Measurements from ENCODE around the gene ZNF324. TPM values are rescaled to one million over a fixed set of nuclear protein-coding genes. Genes with fewer than 3 reads are reported as not detected.
"Not testable (repeated sequence)": the region's sequence is repeated elsewhere in the genome, so short reads cannot be mapped to it uniquely, and the experiment has no call there.

The ZNF324 gene
- total and polyA plus RNA-seq, 4 donors, result 2.3 to 8.4 (median 5.5) TPM

GRCh38 chr19:58500242-58500641 lies 33.4 kb downstream of the ZNF324 start:
- DNase-seq (ENCODE audit: low spot score), result no peak
- 91% methylated on average over 14 of the region's 14 CpGs for WGBS
- Histone ChIP-seq H3K9ac (ENCODE audit: low read depth in 1 of 2, low read length in 2 of 2) (no peak overlapping the region), H3K9me3 (ENCODE audit: control insufficient read depth in 4 of 4, low read length in 3 of 4) (no peaks in the 10 kb centered on the region), H3K36me3 (ENCODE audit: control insufficient read depth in 4 of 4, insufficient read depth in 3 of 4, low read depth in 1 of 4, low read length in 3 of 4) (peaks cover 0 to 3% (median 1%) of the 10 kb centered on the region in 4 donors), H3K27me3 (ENCODE audit: control insufficient read depth in 4 of 4, insufficient read depth in 4 of 4, low read length in 3 of 4) (no peaks in the 10 kb centered on the region), H3K4me1 (ENCODE audit: control insufficient read depth in 4 of 4, insufficient read depth in 4 of 4, low read length in 3 of 4) (peaks cover 8 to 45% (median 23%) of the 10 kb centered on the region in 4 donors), H3K27ac (ENCODE audit: low read depth in 1 of 2, low read length in 2 of 2) (no peak overlapping the region), H3K4me3 (ENCODE audit: low read depth in 1 of 3, low read length in 3 of 3) (no peak overlapping the region)
- TF ChIP-seq JUND (IDR thresholded peaks at IDR 0.05) (no peak), SP1 (IDR thresholded peaks at IDR 0.05) (no peak), GABPA (IDR thresholded peaks at IDR 0.05 in 1 of 2, conservative IDR thresholded peaks at IDR 0.05 in 1 of 2) (no peak), RXRA (IDR thresholded peaks at IDR 0.05) (no peak), FOXA2 (IDR thresholded peaks at IDR 0.05) (no peak), TAF1 (conservative IDR thresholded peaks at IDR 0.05) (no peak), YY1 (IDR thresholded peaks at IDR 0.05) (no peak), ZBTB33 (IDR thresholded peaks at IDR 0.05) (no peak), HNF4A (conservative IDR thresholded peaks at IDR 0.05) (no peak), CTCF (IDR thresholded peaks at IDR 0.05; ENCODE audit: low read depth, low read length, missing input control) (no peak)

- 56% methylated on average over 8 of the region's 8 CpGs for WGBS
- H3K4me3 ChIP-seq (ENCODE audit: low read depth in 1 of 3, low read length in 3 of 3); H3K36me3 ChIP-seq (ENCODE audit: control insufficient read depth in 4 of 4, insufficient read depth in 3 of 4, low read depth in 1 of 4, low read length in 3 of 4); H3K9me3 ChIP-seq (ENCODE audit: control insufficient read depth in 4 of 4, low read length in 3 of 4); H3K27me3 ChIP-seq (ENCODE audit: control insufficient read depth in 4 of 4, insufficient read depth in 4 of 4, low read length in 3 of 4); DNase-seq (ENCODE audit: low spot score); H3K9ac ChIP-seq (ENCODE audit: low read depth in 1 of 2, low read length in 2 of 2): not testable (repeated sequence)
- peak; percentile 78 for TF ChIP-seq HNF4G (IDR thresholded peaks at IDR 0.05)
- peak; percentile 27 for TF ChIP-seq YY1 (IDR thresholded peaks at IDR 0.05)
- peak; percentile 95 for TF ChIP-seq HNF4A (conservative IDR thresholded peaks at IDR 0.05)
- peak; percentile 49 for TF ChIP-seq NR2F2 (IDR thresholded peaks at IDR 0.05)
- peak in 1 of 2 donors; percentile 21 for TF ChIP-seq JUND (IDR thresholded peaks at IDR 0.05)
- TF ChIP-seq RXRA (IDR thresholded peaks at IDR 0.05), result peak; percentile 61 to 77
- TF ChIP-seq SP1 (IDR thresholded peaks at IDR 0.05), result peak; percentile 41
- peak overlapping the region in 1 of 2 donors; percentile 28 for H3K27ac ChIP-seq (ENCODE audit: low read depth in 1 of 2, low read length in 2 of 2)
- H3K4me1 ChIP-seq (ENCODE audit: control insufficient read depth in 4 of 4, insufficient read depth in 4 of 4, low read length in 3 of 4), result peaks cover 12 to 69% (median 54%) of the 10 kb centered on the region in 4 donors
Observed at GRCh38 chr19:58507602-58508223, 40.8 kb downstream of the ZNF324 start.

DNA sequence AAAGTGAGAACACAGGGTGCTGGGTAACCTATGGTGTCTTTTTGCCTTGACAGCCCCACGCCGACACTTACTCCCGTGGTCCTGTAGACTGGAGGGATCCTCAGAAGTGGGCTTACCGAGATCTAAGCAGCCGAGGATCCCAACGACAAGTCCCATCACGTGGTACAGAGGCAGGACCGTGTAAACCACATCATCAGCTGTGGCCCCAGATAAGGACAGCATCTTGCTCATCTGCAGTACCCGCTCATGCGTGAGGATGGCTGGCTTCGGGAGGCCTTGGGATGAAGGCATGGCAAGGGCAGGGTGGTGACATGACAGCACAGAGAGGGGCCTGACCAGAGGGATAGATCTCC lies 42.8 kb downstream of the ZNF324 start:
- TF ChIP-seq REST (IDR thresholded peaks at IDR 0.05), result no peak
- no peak for TF ChIP-seq FOXA1 (IDR thresholded peaks at IDR 0.05)
- no peak for TF ChIP-seq NR2F2 (IDR thresholded peaks at IDR 0.05)
- TF ChIP-seq, protein P1, sequence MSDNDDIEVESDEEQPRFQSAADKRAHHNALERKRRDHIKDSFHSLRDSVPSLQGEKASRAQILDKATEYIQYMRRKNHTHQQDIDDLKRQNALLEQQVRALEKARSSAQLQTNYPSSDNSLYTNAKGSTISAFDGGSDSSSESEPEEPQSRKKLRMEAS (IDR thresholded peaks at IDR 0.05), result no peak
- no peak for TF ChIP-seq GABPA (IDR thresholded peaks at IDR 0.05 in 1 of 2, conservative IDR thresholded peaks at IDR 0.05 in 1 of 2)
- no peak for DNase-seq (ENCODE audit: low spot score)
- Histone ChIP-seq H3K9ac (ENCODE audit: low read depth in 1 of 2, low read length in 2 of 2) (peak overlapping the region in 1 of 2 donors; percentile 43), H3K27me3 (ENCODE audit: control insufficient read depth in 4 of 4, insufficient read depth in 4 of 4, low read length in 3 of 4) (no peaks in the 10 kb centered on the region), H3K36me3 (ENCODE audit: control insufficient read depth in 4 of 4, insufficient read depth in 3 of 4, low read depth in 1 of 4, low read length in 3 of 4) (peaks cover 0 to 3% (median 0%) of the 10 kb centered on the region in 4 donors), H3K4me3 (ENCODE audit: low read depth in 1 of 3, low read length in 3 of 3) (peak overlapping the region; percentile 30 to 68 (median 66)), H3K9me3 (ENCODE audit: control insufficient read depth in 4 of 4, low read length in 3 of 4) (no peaks in the 10 kb centered on the region), H3K27ac (ENCODE audit: low read depth in 1 of 2, low read length in 2 of 2) (peak overlapping the region; percentile 80 to 86), H3K4me1 (ENCODE audit: control insufficient read depth in 4 of 4, insufficient read depth in 4 of 4, low read length in 3 of 4) (peaks cover 20 to 81% (median 64%) of the 10 kb centered on the region in 4 donors)
- WGBS, result 40% methylated on average over 11 of the region's 11 CpGs

All from liver (tissue), 9 donors.